ENCODE results near the gene MRGPRF. TPM values are rescaled to one million over a fixed set of nuclear protein-coding genes. Genes with fewer than 3 reads are reported as not detected.

The MRGPRF gene
- total and polyA plus RNA-seq, 8 donors = 6.7 to 123 (median 20.8) TPM

DNA sequence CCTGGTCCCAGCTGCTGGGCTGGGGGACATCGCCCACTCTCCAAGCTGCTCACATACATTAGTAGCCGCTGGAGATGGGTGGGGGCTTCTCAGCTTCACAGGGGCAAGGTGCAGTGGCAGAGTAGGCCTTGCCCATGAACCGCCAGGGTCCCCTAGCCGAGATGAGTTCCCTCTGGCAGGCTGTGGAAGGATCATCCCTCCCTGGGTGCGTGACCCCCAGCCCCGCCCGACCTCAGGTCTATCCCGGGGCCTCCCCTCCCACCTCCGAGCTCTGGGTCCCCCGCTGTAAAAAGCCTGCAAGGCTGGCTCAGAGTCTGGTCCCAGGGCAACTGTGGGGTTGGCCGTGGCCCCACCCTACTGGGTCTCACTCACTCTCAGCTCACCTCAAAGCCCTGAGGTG, 20.4 kb upstream of the MRGPRF start:
- DNase-seq = no peak
- intact Hi-C loops (cut with DNase I; ENCODE audit: low total_unique reads) = no loop called here
- 80 to 90% (median 84%) methylated on average over 3 to 11 of the region's 11 CpGs for WGBS, 5 donors

DNA sequence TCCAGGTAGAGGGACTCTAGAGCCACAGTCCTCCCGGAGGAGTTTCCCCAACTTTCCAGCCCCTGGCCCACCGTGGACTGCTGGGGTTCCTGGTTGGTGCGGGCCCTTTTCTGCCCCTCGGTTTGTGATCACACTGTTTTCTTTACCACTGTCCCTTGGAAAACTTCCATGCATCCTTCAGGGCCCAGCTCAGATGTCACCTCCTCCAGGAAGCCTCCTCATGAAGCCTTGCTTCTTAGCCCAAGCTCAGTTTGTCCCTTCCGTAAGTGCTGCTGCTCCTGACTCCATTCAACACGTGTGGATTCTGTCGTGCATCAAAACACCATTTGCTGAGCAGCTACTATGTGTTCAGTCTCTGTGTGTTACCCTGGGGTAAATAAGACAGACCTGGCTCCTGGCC, 19.8 kb upstream of the MRGPRF start:
- no peaks in the 10 kb centered on the region for H3K9me3 ChIP-seq
- no peak for TF ChIP-seq POLR2A (IDR thresholded peaks at IDR 0.05)
- TF ChIP-seq, protein P1, sequence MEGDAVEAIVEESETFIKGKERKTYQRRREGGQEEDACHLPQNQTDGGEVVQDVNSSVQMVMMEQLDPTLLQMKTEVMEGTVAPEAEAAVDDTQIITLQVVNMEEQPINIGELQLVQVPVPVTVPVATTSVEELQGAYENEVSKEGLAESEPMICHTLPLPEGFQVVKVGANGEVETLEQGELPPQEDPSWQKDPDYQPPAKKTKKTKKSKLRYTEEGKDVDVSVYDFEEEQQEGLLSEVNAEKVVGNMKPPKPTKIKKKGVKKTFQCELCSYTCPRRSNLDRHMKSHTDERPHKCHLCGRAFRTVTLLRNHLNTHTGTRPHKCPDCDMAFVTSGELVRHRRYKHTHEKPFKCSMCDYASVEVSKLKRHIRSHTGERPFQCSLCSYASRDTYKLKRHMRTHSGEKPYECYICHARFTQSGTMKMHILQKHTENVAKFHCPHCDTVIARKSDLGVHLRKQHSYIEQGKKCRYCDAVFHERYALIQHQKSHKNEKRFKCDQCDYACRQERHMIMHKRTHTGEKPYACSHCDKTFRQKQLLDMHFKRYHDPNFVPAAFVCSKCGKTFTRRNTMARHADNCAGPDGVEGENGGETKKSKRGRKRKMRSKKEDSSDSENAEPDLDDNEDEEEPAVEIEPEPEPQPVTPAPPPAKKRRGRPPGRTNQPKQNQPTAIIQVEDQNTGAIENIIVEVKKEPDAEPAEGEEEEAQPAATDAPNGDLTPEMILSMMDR (IDR thresholded peaks at IDR 0.05) = no peak
- no peak for TF ChIP-seq EP300 (IDR thresholded peaks at IDR 0.05)
- no peak for TF ChIP-seq POLR2AphosphoS5 (IDR thresholded peaks at IDR 0.05)
- H3K36me3 ChIP-seq = no peaks in the 10 kb centered on the region
- no peak overlapping the region for H3K4me3 ChIP-seq
- H3K27ac ChIP-seq = no peak overlapping the region
- 78 to 92% (median 84%) methylated on average over 6 to 7 of the region's 7 CpGs for WGBS, 5 donors
- H3K27me3 ChIP-seq = peaks cover 0 to 12% (median 0%) of the 10 kb centered on the region in 3 donors
- DNase-seq = no peak
- intact Hi-C loops (cut with DNase I; ENCODE audit: low total_unique reads) = no loop called here
- peaks cover 0 to 12% (median 4%) of the 10 kb centered on the region in 4 donors for H3K4me1 ChIP-seq

More for the DNA sequence above, 20.4 kb upstream of the MRGPRF start:
- Histone ChIP-seq H3K4me1 (peaks cover 0 to 12% (median 4%) of the 10 kb centered on the region in 4 donors), H3K4me3 (no peak overlapping the region), H3K9me3 (no peaks in the 10 kb centered on the region), H3K27me3 (peaks cover 0 to 12% (median 0%) of the 10 kb centered on the region in 3 donors), H3K27ac (no peak overlapping the region), H3K36me3 (no peaks in the 10 kb centered on the region)
- TF ChIP-seq POLR2A (IDR thresholded peaks at IDR 0.05) (no peak), EP300 (IDR thresholded peaks at IDR 0.05) (no peak), POLR2AphosphoS5 (IDR thresholded peaks at IDR 0.05) (no peak)
- TF ChIP-seq, protein P1 (IDR thresholded peaks at IDR 0.05) = no peak

DNA sequence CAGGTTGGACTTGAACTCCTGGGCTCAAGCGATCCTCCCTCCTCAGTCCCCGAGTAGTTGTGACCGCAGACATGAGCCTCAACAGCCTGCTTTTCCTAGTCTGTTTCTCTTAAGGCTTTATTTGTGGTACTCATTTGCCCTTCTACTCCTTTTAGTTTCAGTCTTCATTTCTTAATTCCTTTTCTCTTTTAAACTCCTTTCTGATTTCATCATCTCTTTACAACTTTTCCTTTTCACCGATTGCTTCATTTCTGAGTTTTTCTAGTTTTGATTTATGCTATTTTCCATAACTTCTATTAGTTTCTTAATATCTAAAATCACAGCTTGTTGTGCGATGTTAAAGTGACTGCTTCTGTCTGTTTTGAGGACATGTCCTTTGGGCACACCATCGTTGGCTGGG, 17.3 kb upstream of the MRGPRF start:
- TF ChIP-seq POLR2AphosphoS5 (IDR thresholded peaks at IDR 0.05) (no peak), POLR2A (IDR thresholded peaks at IDR 0.05) (no peak), EP300 (IDR thresholded peaks at IDR 0.05) (no peak)
- TF ChIP-seq, protein P1 (IDR thresholded peaks at IDR 0.05) = no peak
- Histone ChIP-seq H3K27me3 (peaks cover 0 to 4% (median 0%) of the 10 kb centered on the region in 3 donors), H3K9me3 (no peaks in the 10 kb centered on the region), H3K36me3 (no peaks in the 10 kb centered on the region), H3K4me1 (peaks cover 0 to 2% (median under 1%) of the 10 kb centered on the region in 4 donors), H3K27ac (peak overlapping the region in 1 of 5 donors; percentile 26), H3K4me3 (no peak overlapping the region)
- intact Hi-C loops (cut with DNase I; ENCODE audit: low total_unique reads) = no loop called here
- 63 to 87% (median 80%) methylated on average over 6 of the region's 6 CpGs for WGBS, 5 donors
- no peak for DNase-seq

DNA sequence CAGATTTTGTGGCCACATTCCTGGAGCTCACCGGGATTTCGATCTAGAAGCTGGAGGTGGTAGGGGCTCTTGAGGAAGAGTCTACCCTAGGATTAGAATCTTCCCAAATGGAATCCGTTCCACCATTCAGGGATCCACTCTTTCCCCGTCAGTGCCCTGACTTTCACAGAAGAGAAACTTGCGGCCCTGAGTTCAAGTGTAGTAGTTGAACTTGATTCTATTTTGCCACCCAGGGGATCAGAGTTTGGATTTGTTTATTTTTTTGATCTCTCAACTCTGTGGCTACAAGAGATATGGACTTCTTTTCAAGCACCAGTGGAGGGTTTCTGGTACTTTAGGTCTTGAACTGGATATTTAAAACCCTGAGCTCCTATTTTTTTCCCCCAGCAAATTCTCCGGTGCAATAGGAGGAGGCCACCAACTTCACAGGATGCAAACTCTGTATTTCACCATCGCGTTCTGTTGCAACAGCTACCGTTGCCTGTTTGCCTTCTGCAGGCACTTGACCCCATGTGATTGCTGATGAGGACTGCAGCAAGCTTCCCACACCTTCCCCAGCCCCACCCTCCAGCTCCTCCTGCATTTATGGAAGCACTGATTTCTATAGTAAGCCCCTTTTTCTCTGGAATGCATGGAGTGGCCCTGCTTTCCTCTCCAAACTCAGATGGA, 14.8 kb upstream of the MRGPRF start:
- TF ChIP-seq POLR2AphosphoS5 (IDR thresholded peaks at IDR 0.05) (no peak), POLR2A (IDR thresholded peaks at IDR 0.05) (no peak), EP300 (IDR thresholded peaks at IDR 0.05) (no peak)
- TF ChIP-seq, protein P1 (IDR thresholded peaks at IDR 0.05) = no peak
- intact Hi-C loops (cut with DNase I; ENCODE audit: low total_unique reads) = no loop called here
- no peak for DNase-seq
- no peak overlapping the region for H3K27ac ChIP-seq
- H3K9me3 ChIP-seq = no peaks in the 10 kb centered on the region
- H3K4me1 ChIP-seq = no peaks in the 10 kb centered on the region
- H3K36me3 ChIP-seq = no peaks in the 10 kb centered on the region
- H3K27me3 ChIP-seq = no peaks in the 10 kb centered on the region
- WGBS, 5 donors = 61 to 70% (median 66%) methylated on average over 9 of the region's 9 CpGs
- H3K4me3 ChIP-seq = no peak overlapping the region
